ENCODE data around the gene GNA15. TPM values are rescaled to one million over a fixed set of nuclear protein-coding genes. Genes with fewer than 3 reads are reported as not detected.

GNA15 gene
- total and polyA plus RNA-seq, 2 of the 8 experiments (the other 6 are each of a cell fraction or from before 2014, with no cell fraction given) = 0.26 to 0.45 TPM

DNA sequence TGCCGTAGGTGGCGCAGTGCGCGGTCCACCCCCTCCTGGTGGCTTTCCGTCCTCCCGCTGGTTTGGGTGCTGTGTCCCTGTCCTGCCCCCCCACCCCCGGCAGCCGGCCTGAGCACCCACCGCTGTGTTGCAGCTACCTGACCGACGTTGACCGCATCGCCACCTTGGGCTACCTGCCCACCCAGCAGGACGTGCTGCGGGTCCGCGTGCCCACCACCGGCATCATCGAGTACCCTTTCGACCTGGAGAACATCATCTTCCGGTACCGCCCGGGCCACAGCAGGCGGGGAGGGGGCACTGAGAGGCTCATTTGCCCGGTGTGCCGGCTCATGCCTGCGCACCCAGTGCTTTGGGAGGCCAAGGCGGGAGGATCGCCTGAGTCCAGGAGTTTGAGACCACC is 21.0 kb upstream of the GNA15 start:
- Histone ChIP-seq H3K4me3 (ENCODE audit: extremely low read depth in 1 of 4, insufficient read depth in 2 of 4, low read depth in 3 of 4, low read length in 4 of 4) (no peak overlapping the region), H2BK20ac (ENCODE audit: low read length) (no peak overlapping the region), H3K27me3 (replicated peaks in 1 of 4; ENCODE audit: control insufficient read depth in 3 of 4, extremely low read depth in 1 of 4, insufficient read depth in 3 of 4, low read length in 3 of 4) (peaks cover 0 to 2% (median 0%) of the 10 kb centered on the region in 4 experiments; a peak in 1 of 7 replicates), H4K8ac (ENCODE audit: extremely low read depth, insufficient read depth, low read length) (no peak overlapping the region), H2BK15ac (ENCODE audit: low read length) (no peak overlapping the region), H3K79me1 (ENCODE audit: low read depth, low read length) (peaks cover 3% of the 10 kb centered on the region; the same call in 1 of the 2 replicates), H3K23me2 (ENCODE audit: low read depth, low read length) (no peaks in the 10 kb centered on the region), H3K14ac (ENCODE audit: insufficient read length) (no peak overlapping the region), H3K9me3 (ENCODE audit: insufficient read depth in 2 of 2, low read depth in 1 of 2, low read length in 1 of 2) (no peaks in the 10 kb centered on the region), H3K4me1 (replicated peaks in 1 of 4; ENCODE audit: control insufficient read depth in 3 of 4, insufficient read depth in 4 of 4, low read length in 3 of 4) (peaks cover 0 to 14% (median 6%) of the 10 kb centered on the region in 4 experiments; a peak in 3 of 7 replicates), H3K36me3 (ENCODE audit: control insufficient read depth in 2 of 4, insufficient read depth in 4 of 4, low read length in 3 of 4) (no peaks in the 10 kb centered on the region), H3K18ac (ENCODE audit: extremely low read depth, low read length) (no peak overlapping the region), H3K56ac (replicated peaks; ENCODE audit: insufficient read length, low read depth, low read length) (no peak overlapping the region), H3K4ac (replicated peaks; ENCODE audit: insufficient read length, low read depth, low read length) (no peak overlapping the region), H2BK120ac (replicated peaks; ENCODE audit: low read depth, low read length) (no peak overlapping the region), H3K9ac (replicated peaks in 1 of 4; ENCODE audit: extremely low read depth in 1 of 4, low read depth in 3 of 4, low read length in 3 of 4) (no peak overlapping the region), H2AK5ac (ENCODE audit: low read depth, low read length) (0 out of 2 replicates have a peak overlapping the region, but pooled peaks have one; percentile 24), H3K23ac (ENCODE audit: insufficient read length) (no peak overlapping the region), H3K79me2 (ENCODE audit: control insufficient read depth in 1 of 2, insufficient read depth in 2 of 2, low read length in 2 of 2) (peaks cover 0 to under 1% of the 10 kb centered on the region in 2 experiments; a peak in 1 of 4 replicates), H3K27ac (ENCODE audit: low read depth, low read length) (no peak overlapping the region), H2BK5ac (ENCODE audit: low read depth, low read length) (0 out of 2 replicates have a peak overlapping the region, but pooled peaks have one; percentile 44), H4K20me1 (replicated peaks in 1 of 2; ENCODE audit: control insufficient read depth in 1 of 2, insufficient read depth in 2 of 2, low read length in 2 of 2) (peaks cover 1 to 5% of the 10 kb centered on the region in 2 experiments), H3K4me2 (ENCODE audit: insufficient read depth in 1 of 2, low read depth in 2 of 2, low read length in 2 of 2) (no peak overlapping the region), H2BK12ac (ENCODE audit: low read depth, low read length) (0 out of 2 replicates have a peak overlapping the region, but pooled peaks have one; percentile 50), H4K91ac (replicated peaks; ENCODE audit: insufficient read length, low read length) (no peak overlapping the region), H4K5ac (ENCODE audit: insufficient read length, low read depth, low read length) (no peak overlapping the region), H2AFZ (ENCODE audit: low read length) (no peak overlapping the region)
- ChIA-PET CTCF (ENCODE audit: partially characterized antibody) (interaction anchor here (0.5 to 6.4 kb wide), 5 partner anchors 11 to 155 kb away, joined by 4 to 41 read pairs (median 23); no protein-coding TSS in a partner anchor), POLR2A (ENCODE audit: partially characterized antibody) (no interaction called here)
- DNase-seq (ENCODE audit: low read depth in 1 of 2, low spot score in 2 of 2) (no peak), FAIRE-seq (no peak)
- TF ChIP-seq RFX5 (IDR thresholded peaks at IDR 0.05; ENCODE audit: borderline replicate concordance, low read depth, low read length) (no peak), SRF (IDR thresholded peaks at IDR 0.05; ENCODE audit: low read depth, low read length) (no peak), CEBPB (IDR thresholded peaks at IDR 0.05; ENCODE audit: low read depth, low read length) (no peak), RXRA (IDR thresholded peaks at IDR 0.05; ENCODE audit: insufficient read depth, low read depth, low read length) (no peak), KDM1A (IDR thresholded peaks at IDR 0.05; ENCODE audit: borderline replicate concordance, low read length) (no peak), CBX5 (IDR thresholded peaks at IDR 0.05; ENCODE audit: low read depth, low read length) (no peak), POLR2A (IDR thresholded peaks at IDR 0.05; ENCODE audit: control extremely low read depth in 1 of 2, low read depth in 2 of 2, low read length in 2 of 2) (no peak), POLR2AphosphoS5 (IDR thresholded peaks at IDR 0.05; ENCODE audit: low read depth, low read length) (no peak)
- WGBS, 2 experiments (ENCODE audit: extremely low coverage in 1 of 2, insufficient coverage in 1 of 2, insufficient read length in 1 of 2, insufficient replicate concordance in 2 of 2, low coverage in 1 of 2, low lambda C conversion rate in 2 of 2, missing lambda C conversion rate in 1 of 2) = 93% methylated on average over 18 of the region's 29 CpGs; no CpG with 5 or more reads in 1 of the 2 experiments
